Measurements from ENCODE around the gene SPATA6L.

SPATA6L gene

DNA sequence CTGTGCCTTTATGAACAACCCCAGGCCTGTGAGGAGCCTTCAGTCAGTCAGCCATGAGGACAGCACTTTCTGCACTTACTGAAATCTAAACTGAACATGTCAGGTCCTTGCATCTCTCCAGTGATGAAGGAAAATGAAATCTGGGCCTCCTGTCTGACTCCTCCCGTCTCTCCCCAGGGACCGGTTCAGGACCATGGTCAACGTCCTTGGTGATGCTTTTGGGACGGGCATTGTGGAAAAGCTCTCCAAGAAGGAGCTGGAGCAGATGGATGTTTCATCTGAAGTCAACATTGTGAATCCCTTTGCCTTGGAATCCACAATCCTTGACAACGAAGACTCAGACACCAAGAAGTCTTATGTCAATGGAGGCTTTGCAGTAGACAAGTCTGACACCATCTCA lies 81.1 kb downstream of the SPATA6L start:
- no peak for DNase-seq (ENCODE audit: low spot score)

- DNase-seq (ENCODE audit: low spot score), result no peak
These were observed 81.6 kb downstream of the SPATA6L start for GRCh38 chr9:4584636-4585035.

DNA sequence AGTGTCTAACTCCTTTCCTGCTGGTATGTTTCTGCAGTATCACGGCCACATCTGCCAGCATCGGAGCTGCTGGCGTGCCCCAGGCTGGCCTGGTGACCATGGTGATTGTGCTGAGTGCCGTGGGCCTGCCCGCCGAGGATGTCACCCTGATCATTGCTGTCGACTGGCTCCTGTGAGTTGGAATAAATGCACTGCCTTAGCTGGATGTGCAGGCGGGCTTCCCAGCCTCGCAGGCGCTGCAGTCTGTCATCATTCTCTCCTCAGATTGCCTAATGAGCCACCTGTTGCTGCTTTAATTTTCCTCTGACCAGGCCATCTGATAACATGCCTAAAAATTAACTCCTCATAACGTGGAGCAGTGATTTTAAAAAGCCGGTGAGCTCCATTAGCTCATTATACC lies 83.3 kb downstream of the SPATA6L start:
- DNase-seq (ENCODE audit: low spot score), result peak; percentile 1

DNA sequence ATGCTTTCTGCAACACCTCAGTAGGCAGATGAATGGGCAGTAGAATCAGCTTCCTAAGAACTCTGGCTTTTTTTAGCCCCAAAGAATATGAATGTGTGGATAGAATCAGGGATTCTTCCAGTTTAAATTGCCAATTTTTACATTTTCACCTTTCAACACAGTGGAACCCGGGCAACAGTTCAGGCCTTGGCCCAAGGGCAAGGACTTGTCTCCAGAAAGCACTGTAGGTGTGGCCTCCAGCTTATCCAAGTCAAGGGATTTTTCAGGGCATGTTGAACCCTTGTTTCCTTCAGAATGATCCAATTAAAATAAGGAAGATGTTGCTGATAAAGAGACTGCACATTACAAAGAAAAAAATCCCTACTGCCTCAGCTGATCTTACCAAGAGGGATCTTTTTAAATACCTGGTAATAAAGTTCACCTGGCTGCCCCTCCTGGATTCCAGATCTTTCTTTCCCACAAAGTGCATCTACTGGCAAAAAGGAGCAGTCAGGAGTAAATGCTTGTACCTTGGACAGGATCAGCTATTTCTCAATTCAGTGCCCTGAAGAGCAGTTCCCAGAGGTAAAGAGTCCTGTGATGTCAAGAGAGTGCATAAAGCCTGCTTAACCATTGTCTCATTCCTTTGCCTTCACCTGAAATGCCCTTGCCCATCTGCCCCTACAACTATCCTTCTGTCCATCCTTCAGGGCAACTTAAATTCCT lies 84.3 kb downstream of the SPATA6L start:
- DNase-seq (ENCODE audit: low spot score), result no peak

GRCh38 chr9:4581035-4581760 lies 85.1 kb downstream of the SPATA6L start:
- DNase-seq (ENCODE audit: low spot score), result no peak

GRCh38 chr9:4579001-4579400 lies 87.3 kb downstream of the SPATA6L start:
- no peak for DNase-seq (ENCODE audit: low spot score)

DNA sequence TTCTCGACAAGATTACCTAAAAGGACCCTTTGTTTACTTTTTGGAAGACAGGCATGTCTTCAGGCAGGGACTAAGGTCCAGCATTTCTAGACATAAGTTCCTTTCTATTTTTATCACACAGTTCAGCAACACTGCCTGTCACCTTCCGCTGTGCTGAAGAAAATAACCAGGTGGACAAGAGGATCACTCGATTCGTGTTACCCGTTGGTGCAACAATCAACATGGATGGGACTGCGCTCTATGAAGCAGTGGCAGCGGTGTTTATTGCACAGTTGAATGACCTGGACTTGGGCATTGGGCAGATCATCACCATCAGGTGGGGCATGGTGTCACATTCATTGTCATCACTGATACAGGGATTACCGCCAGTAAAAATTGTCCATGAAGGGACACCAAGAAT lies 89.8 kb downstream of the SPATA6L start:
- no peak for DNase-seq (ENCODE audit: low spot score)

GRCh38 chr9:4575997-4576396 lies 90.3 kb downstream of the SPATA6L start:
- no peak for DNase-seq (ENCODE audit: low spot score)

DNA sequence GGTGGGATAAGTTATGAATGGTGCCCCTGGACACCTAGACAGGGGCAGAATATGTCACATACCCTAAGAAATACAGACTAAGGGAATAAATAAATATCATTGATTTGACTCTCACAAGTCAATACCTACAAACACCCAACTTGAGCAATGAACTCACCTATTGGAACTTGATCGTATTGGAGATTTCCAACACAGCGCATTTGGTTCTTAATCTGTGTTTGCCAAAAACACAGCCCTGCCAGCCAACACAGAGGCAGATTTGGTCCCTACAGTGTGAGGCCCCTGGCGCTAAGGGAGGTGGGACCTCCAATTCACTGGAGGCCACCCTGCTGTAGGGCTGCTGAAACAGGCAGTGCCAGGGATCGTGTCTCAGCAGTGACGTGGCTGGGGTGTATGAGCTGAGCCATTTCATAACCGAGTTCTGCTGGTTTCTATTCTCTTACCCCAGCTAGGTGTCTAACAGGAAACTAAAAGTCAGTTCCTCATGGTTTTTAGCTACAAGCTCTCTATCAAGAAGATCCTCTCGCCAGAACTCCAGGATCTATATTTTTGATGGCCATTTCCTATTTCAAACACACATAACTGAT lies 91.5 kb downstream of the SPATA6L start:
- no peak for DNase-seq (ENCODE audit: low spot score)

DNA sequence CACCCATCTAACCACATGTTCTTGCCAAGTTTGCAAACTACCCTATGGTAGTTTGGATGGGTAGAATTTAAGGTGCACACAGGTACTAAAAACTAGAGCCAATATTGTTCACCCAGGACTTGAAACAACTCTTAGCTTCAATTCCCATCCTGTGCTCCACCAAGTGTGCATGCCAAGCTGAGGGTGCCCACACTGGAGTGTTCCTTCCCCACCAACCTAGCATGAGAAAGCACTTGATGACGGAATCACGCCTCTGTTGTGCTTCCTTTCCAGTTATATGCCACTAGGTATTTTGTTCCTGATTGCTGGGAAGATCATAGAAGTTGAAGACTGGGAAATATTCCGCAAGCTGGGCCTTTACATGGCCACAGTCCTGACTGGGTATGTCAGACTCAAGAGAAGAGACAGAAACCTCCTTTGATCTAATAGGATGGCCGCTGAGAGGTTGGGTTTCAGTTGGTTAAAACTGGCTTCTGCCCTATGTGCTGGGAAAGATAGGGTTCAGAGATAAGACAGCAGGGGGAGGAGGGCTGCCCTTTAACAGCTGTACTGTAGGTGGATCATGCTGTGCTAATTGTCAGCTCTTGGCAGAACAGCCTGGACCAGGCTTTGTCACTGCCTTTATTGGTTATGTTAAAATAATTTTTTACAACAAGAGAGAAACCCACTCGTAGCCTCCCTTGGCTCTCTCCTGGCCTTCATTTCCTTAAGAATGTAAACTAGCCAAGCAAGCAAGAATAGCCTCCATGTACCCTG lies 92.5 kb downstream of the SPATA6L start:
- no peak for DNase-seq (ENCODE audit: low spot score)

DNA sequence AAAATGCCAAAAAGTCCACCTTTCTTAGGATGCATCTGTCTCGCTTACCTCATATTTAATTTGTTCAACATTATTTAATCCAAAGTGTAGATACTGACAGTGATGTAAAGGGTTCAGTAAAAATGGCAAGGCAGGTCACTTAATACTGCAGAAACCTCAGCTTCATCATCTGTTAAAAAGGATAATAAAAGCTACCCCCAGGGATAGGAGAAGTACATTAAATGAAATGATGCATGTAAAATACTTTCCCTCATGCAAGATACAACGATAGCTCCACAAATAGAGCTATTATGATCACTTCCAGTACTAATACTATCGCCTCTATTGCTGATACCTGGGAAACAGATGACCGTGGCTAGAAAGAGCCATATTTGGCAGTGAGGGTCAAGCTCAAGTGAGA lies 93.1 kb downstream of the SPATA6L start:
- no peak for DNase-seq (ENCODE audit: low spot score)

GRCh38 chr9:4572184-4572826 lies 94.0 kb downstream of the SPATA6L start:
- DNase-seq (ENCODE audit: low spot score), result no peak

GRCh38 chr9:4569101-4569500 lies 97.2 kb downstream of the SPATA6L start:
- no peak for DNase-seq (ENCODE audit: low spot score)

DNA sequence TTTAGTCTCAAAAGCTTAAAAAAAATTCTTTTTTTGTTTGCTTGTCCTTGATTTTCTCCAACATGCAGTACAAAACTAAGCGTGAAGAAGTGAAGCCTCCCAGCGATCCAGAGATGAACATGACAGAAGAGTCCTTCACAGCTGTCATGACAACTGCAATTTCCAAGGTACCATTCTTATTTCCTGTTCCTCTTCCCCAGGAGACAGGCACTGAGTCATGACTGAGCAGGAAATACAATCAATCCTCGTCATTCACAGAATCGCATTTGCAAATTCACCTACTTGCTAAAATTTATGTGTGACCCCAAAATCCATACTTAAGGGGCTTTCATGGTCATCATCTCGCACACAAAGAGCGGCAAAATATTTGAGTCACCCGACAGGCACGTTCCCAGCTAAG lies 98.7 kb downstream of the SPATA6L start:
- no peak for DNase-seq (ENCODE audit: low spot score)

- no peak for DNase-seq (ENCODE audit: low spot score)
These were observed 99.5 kb downstream of the SPATA6L start for GRCh38 chr9:4566806-4567205.

DNA sequence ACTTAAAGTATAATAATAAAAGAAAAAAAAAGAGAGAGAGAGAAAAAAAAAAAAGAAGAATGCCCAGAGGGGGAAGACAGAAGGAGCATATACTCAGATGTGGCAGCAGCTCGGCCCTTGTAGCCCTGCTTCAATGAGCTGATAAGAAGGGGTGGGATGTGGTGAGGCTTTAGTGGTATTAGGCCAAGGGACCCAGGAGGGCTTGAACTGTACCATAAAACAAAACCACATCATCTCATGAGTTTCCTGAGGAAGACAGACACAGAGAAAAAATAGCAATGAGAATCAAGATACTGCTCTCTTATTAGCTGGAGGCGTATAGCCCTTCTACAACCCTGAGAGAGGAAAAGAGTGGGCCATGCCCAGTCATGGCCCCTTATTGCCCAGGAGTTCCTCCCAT lies 103.2 kb downstream of the SPATA6L start:
- no peak for DNase-seq (ENCODE audit: low spot score)

DNA sequence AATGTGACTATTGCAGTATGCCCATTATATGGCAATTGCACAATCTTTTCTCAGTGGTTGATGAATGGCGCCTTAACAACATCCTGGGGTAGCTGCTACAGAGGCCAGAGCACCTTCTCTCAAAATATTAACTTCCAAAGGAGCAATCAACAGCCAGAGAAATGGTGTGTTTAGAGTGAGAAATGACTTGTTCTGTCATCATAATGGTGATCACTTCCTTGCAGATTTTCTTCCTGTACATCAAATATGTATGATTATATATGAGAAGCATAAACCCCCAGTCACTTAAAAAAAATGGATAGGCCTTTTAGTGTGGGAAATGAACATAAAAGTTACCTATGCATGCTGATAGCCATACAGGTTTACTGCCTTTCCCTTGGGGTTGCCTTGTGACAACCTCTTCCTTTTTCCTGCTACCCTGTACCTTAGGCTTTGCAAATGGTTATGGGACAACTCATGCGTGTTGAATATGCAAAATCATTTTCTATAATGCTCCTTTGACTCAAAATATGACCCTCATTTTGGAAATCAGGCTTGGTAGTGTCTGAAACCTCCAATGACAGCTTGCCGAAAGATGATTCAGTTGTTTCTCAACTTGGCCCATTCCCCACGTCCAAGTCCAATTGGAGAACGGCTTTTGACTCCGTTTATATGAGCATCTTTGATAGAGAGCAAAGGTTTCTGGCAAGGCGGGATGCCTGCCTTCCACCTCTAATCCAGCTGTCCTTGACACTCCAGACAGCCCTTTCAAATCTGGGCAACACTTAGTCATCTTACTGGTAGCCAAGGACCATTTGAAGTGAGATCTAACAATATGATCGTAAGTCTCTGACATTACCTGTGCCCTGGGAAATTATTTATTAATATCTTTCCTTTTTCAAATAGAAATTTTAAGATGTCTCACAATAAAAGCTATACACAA lies 106.8 kb downstream of the SPATA6L start:
- no peak for DNase-seq (ENCODE audit: low spot score)

GRCh38 chr9:4558371-4558998 lies 107.8 kb downstream of the SPATA6L start:
- DNase-seq (ENCODE audit: low spot score), result no peak

DNA sequence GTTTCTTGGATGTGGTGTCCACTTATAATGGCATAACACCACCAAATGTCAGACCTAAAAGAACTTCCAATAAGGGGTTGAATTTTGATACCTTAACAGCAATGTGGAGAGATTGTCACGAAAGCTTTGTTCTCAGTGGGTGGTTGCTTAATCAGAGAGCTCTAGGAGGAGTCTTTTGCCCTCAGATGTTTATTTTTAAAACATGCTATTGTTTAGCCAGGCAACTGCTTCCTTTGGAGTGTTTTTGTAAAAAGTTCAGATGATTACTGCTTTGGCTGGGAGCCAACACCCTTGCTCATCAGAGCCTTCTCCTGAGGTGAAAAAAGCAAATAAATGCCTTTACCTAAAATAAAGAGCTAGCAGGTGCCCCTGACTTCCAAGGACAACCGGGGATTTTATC lies 111.0 kb downstream of the SPATA6L start:
- DNase-seq (ENCODE audit: low spot score), result no peak

DNA sequence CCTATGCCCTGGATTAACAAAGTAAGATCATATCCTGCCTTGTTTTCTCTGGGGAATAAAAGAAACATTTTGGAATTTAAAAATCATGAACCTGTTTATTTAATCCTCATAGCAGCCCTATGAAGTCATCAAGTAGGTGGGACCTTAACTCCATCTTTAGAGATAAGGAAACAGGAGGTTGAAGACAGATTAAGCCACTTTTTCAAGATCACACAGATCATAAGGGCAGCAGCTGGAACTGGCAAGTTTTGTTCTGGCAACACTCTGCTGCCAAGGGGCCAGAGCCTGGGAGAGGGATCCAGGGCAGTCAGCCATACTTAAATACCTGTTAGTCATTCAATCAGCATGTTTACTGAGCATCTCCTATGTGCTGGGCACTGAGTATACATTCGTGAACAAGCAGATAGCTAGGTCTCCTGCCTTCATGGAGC lies 112.3 kb downstream of the SPATA6L start:
- DNase-seq (ENCODE audit: low spot score), result no peak

All from SK-N-DZ (cell line).